COLO668 (cell line): Measurements from ENCODE around the gene CYP4B1.
"Not testable (repeated sequence)": the region's sequence is repeated elsewhere in the genome, so short reads cannot be mapped to it uniquely, and the experiment has no call there.

Source experiments
- DNase-seq: peaks from one replicate; lab custom pipeline; 2025; ENCODE audit not compliant: unreplicated experiment; lab: John Stamatoyannopoulos, UW

CYP4B1 gene

GRCh38 chr1:46813858-46814396 is 15.1 kb downstream of the CYP4B1 start:
- DNase-seq = no peak

- DNase-seq = no peak
These were observed 16.3 kb downstream of the CYP4B1 start for GRCh38 chr1:46815133-46815532.

GRCh38 chr1:46816930-46817329 is 18.1 kb downstream of the CYP4B1 start:
- DNase-seq = no peak

- no peak for DNase-seq
These were observed 19.0 kb downstream of the CYP4B1 start for GRCh38 chr1:46817814-46818213.

GRCh38 chr1:46818591-46818990 is 19.7 kb downstream of the CYP4B1 start:
- no peak for DNase-seq

- no peak for DNase-seq
These were observed 20.5 kb downstream of the CYP4B1 start for GRCh38 chr1:46819335-46819734.

GRCh38 chr1:46820076-46820475 is 21.2 kb downstream of the CYP4B1 start:
- DNase-seq = no peak

GRCh38 chr1:46820560-46821060 is 21.8 kb downstream of the CYP4B1 start:
- peak; percentile 41 for DNase-seq

- no peak for DNase-seq
These were observed 23.5 kb downstream of the CYP4B1 start for GRCh38 chr1:46822248-46822826.

- no peak for DNase-seq
These were observed 24.3 kb downstream of the CYP4B1 start for GRCh38 chr1:46823151-46823550.

- DNase-seq = not testable (repeated sequence)
These were observed 28.0 kb downstream of the CYP4B1 start for GRCh38 chr1:46826892-46827291.

- peak; percentile 51 for DNase-seq
These were observed 31.9 kb downstream of the CYP4B1 start for GRCh38 chr1:46830665-46831322.

GRCh38 chr1:46835469-46835868 is 36.6 kb downstream of the CYP4B1 start:
- DNase-seq = not testable (repeated sequence)

- peak; percentile 23 for DNase-seq
These were observed 47.5 kb downstream of the CYP4B1 start for GRCh38 chr1:46846386-46846785.

GRCh38 chr1:46857660-46858065 is 58.8 kb downstream of the CYP4B1 start:
- DNase-seq = not testable (repeated sequence)

- no peak for DNase-seq
These were observed 63.5 kb downstream of the CYP4B1 start for GRCh38 chr1:46862348-46862747.
